B cell (primary cell): ENCODE results near the gene GPR176. TPM values are rescaled to one million over a fixed set of nuclear protein-coding genes. Genes with fewer than 3 reads are reported as not detected.

Source experiments
- ATAC-seq: fragments of 200-7000 bp; cut with Tn5 transposase; one replicate; pipeline ENCODE4 v1.10.0; 2021; ENCODE audit warnings: low read depth, mild to moderate bottlenecking, moderate number of reproducible peaks, moderate library complexity
- CTCF ChIA-PET: fragments of 350-600 bp; sonication (Branson Sonifier 250); formaldehyde crosslinking; loops from one replicate; lab custom pipeline; 2021; ENCODE audit warnings: antibody characterized with exemption, inconsistent platforms; lab: Charles Lee
- POLR2A ChIA-PET: fragments of 350-600 bp; sonication (Branson Sonifier 250); formaldehyde crosslinking; loops from one replicate; lab custom pipeline; 2021; ENCODE audit warnings: antibody characterized with exemption; lab: Charles Lee
- DNase-seq: peaks from one replicate; pipeline ENCODE4 v3.0.0; 2013
- H2AFZ ChIP-seq: 2 replicates; pipeline ENCODE4 v1.6.1; 2012; ENCODE audit warnings: mild to moderate bottlenecking, low read depth, low read length; ENCODE audit not compliant: insufficient read depth, poor library complexity, severe bottlenecking
- H3K27ac ChIP-seq, 2 donors: 1 replicate in 1 of 2; 2 replicates in 1 of 2; pipeline ENCODE4 v1.5.1; 2012 to 2013; ENCODE audit warnings: low read length in 2 of 2, mild to moderate bottlenecking in 2 of 2, moderate library complexity in 1 of 2
- H3K27me3 ChIP-seq, 4 experiments: fragments of 200-600 bp in 1 of 4; sonication (generic) in 1 of 4; replicated peaks in 1 of 4; 1 replicate in 2 of 4; 2 replicates in 2 of 4; pipeline versions ENCODE4 v1.6.1 to v1.7.0; 2013 to 2016; ENCODE audit warnings: low read length in 3 of 4, mild to moderate bottlenecking in 2 of 4, mixed read lengths in 1 of 4, moderate library complexity in 1 of 4; ENCODE audit not compliant: insufficient read depth in 4 of 4, control insufficient read depth in 3 of 4; ENCODE audit errors: control extremely low read depth in 1 of 4
- H3K36me3 ChIP-seq, 2 experiments: replicated peaks in 1 of 2; 1 replicate in 1 of 2; 2 replicates in 1 of 2; pipeline versions ENCODE4 v1.6.1 to v1.7.1; 2013; ENCODE audit warnings: low read length in 1 of 2; ENCODE audit not compliant: insufficient read depth in 2 of 2, control insufficient read depth in 1 of 2; ENCODE audit errors: control extremely low read depth in 1 of 2, extremely low read depth in 1 of 2
- H3K4me1 ChIP-seq, 2 donors: fragments of 200-600 bp in 1 of 2; sonication (generic) in 1 of 2; 1 replicate in 1 of 2; 2 replicates in 1 of 2; pipeline versions ENCODE4 v1.5.1 to v1.6.1; 2013 to 2017; ENCODE audit warnings: low read length in 2 of 2; ENCODE audit not compliant: control insufficient read depth in 2 of 2, insufficient read depth in 2 of 2
- H3K4me2 ChIP-seq: replicated peaks from 2 replicates; pipeline ENCODE3; 2012; ENCODE audit warnings: mild to moderate bottlenecking, low read depth, low read length; ENCODE audit not compliant: poor library complexity, severe bottlenecking
- H3K4me3 ChIP-seq, 5 experiments: fragments of 200-600 bp in 1 of 5; sonication (generic) in 1 of 5; 1 replicate in 3 of 5; 2 replicates in 2 of 5; pipeline versions ENCODE4 v1.5.1 to v1.7.0; 2011 to 2016; ENCODE audit warnings: low read length in 4 of 5, mild to moderate bottlenecking in 4 of 5, low read depth in 2 of 5, control low read depth in 1 of 5, moderate library complexity in 1 of 5; ENCODE audit not compliant: insufficient read depth in 1 of 5; ENCODE audit errors: control extremely low read depth in 1 of 5, extremely low read depth in 1 of 5
- H3K79me2 ChIP-seq: fragments of 200-600 bp; sonication (generic); one replicate; pipeline ENCODE4 v1.6.0; 2016; ENCODE audit warnings: low read length; ENCODE audit not compliant: control insufficient read depth, insufficient read depth
- H3K9ac ChIP-seq: fragments of 200-600 bp; sonication (generic); 2 replicates; pipeline ENCODE4 v1.6.1; 2017; ENCODE audit warnings: mild to moderate bottlenecking, low read length, moderate library complexity
- H3K9me3 ChIP-seq, 3 donors: one replicate each; pipeline versions ENCODE4 v1.6.1 to v1.7.1; 2013; ENCODE audit warnings: low read length in 2 of 3; ENCODE audit not compliant: control insufficient read depth in 2 of 3, insufficient read depth in 1 of 3; ENCODE audit errors: control extremely low read depth in 1 of 3
- H4K20me1 ChIP-seq: 2 replicates; pipeline ENCODE4 v1.6.0; 2012; ENCODE audit warnings: mild to moderate bottlenecking, low read length; ENCODE audit not compliant: insufficient read depth, control insufficient read depth, poor library complexity, severe bottlenecking
- H3K27ac Mint-ChIP-seq: one replicate; pipeline ENCODE4 v1.8.0; 2021; ENCODE audit warnings: mixed read lengths
- H3K27me3 Mint-ChIP-seq: one replicate; pipeline ENCODE4 v1.8.0; 2021; ENCODE audit warnings: mixed read lengths
- H3K4me1 Mint-ChIP-seq: one replicate; pipeline ENCODE4 v1.8.0; 2021; ENCODE audit warnings: mixed read lengths
- H3K4me3 Mint-ChIP-seq: one replicate; pipeline ENCODE4 v1.8.0; 2021; ENCODE audit warnings: mixed read lengths
- H3K9me3 Mint-ChIP-seq: one replicate; pipeline ENCODE4 v1.8.0; 2022; ENCODE audit warnings: mixed read lengths; ENCODE audit not compliant: insufficient read depth
- EZH2 ChIP-seq: IDR thresholded peaks from 2 replicates; pipeline ENCODE4 v1.6.1; 2012; ENCODE audit warnings: borderline replicate concordance, low read depth, mild to moderate bottlenecking, moderate library complexity, low read length; ENCODE audit not compliant: insufficient read depth, poor library complexity, severe bottlenecking
- WGBS: methylation state at CpG from one replicate; pipeline ENCODE4 v1.1.5; 2013; ENCODE audit warnings: missing lambda C conversion rate; ENCODE audit not compliant: insufficient coverage; 5-methylcytosine and 5-hydroxymethylcytosine counted together
- intact Hi-C: fragments of 100-400 bp; cut with micrococcal nuclease; formaldehyde crosslinking; loops from one replicate; pipeline ENCODE4 v1.10.0; 2022
- polyA plus RNA-seq: library from polyadenylated mRNA; depleted of rRNA; stranded (reverse); fragments of >200 nt; gene quantifications from 2 replicates; pipeline ENCODE4 v1.2.3, GENCODE V29; 2012
- total RNA-seq, 2 donors: library from RNA; stranded (reverse); fragments of 120-200 nt in 1 of 2; gene quantifications; 1 replicate in 1 of 2; 2 replicates in 1 of 2; pipeline versions ENCODE4 v1.2.3 to v1.2.4, GENCODE V29; 2013 to 2022
- TF ChIP-seq, protein P1 (sequence below): fragments of 200-600 bp; IDR thresholded peaks from one replicate; pipeline ENCODE4 v1.8.0; 2022; ENCODE audit warnings: antibody characterized with exemption, mild to moderate bottlenecking

Gene GPR176
- total and polyA plus RNA-seq, 2 donors (not counting 1 experiment from before 2014, with no cell fraction given): 0.07 to 0.30 TPM

GRCh38 chr15:39792844-39793335 lies 127.2 kb downstream of the GPR176 start:
- H3K4me1 Mint-ChIP-seq: no peaks in the 10 kb centered on the region
- Histone ChIP-seq H3K79me2 (no peaks in the 10 kb centered on the region), H3K27ac (no peak overlapping the region), H3K4me3 (no peak overlapping the region), H3K9me3 (no peaks in the 10 kb centered on the region), H3K36me3 (no peaks in the 10 kb centered on the region), H3K4me2 (no peak overlapping the region), H3K4me1 (no peaks in the 10 kb centered on the region), H3K27me3 (peaks cover 0 to 12% (median 6%) of the 10 kb centered on the region in 4 experiments), H4K20me1 (no peaks in the 10 kb centered on the region), H3K9ac (no peak overlapping the region), H2AFZ (no peak overlapping the region)
- TF ChIP-seq EZH2: no peak
- TF ChIP-seq, protein P1, sequence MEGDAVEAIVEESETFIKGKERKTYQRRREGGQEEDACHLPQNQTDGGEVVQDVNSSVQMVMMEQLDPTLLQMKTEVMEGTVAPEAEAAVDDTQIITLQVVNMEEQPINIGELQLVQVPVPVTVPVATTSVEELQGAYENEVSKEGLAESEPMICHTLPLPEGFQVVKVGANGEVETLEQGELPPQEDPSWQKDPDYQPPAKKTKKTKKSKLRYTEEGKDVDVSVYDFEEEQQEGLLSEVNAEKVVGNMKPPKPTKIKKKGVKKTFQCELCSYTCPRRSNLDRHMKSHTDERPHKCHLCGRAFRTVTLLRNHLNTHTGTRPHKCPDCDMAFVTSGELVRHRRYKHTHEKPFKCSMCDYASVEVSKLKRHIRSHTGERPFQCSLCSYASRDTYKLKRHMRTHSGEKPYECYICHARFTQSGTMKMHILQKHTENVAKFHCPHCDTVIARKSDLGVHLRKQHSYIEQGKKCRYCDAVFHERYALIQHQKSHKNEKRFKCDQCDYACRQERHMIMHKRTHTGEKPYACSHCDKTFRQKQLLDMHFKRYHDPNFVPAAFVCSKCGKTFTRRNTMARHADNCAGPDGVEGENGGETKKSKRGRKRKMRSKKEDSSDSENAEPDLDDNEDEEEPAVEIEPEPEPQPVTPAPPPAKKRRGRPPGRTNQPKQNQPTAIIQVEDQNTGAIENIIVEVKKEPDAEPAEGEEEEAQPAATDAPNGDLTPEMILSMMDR: no peak
- ChIA-PET CTCF (no interaction called here), POLR2A (no interaction called here)
- no peak overlapping the region for H3K27ac Mint-ChIP-seq
- H3K4me3 Mint-ChIP-seq: no peak overlapping the region
- 7% methylated on average over 2 of the region's 4 CpGs for WGBS
- DNase-seq (no peak), ATAC-seq (no peak)
- H3K27me3 Mint-ChIP-seq: peaks cover 33% of the 10 kb centered on the region
- intact Hi-C loops: no loop called here
- H3K9me3 Mint-ChIP-seq: no peaks in the 10 kb centered on the region

GRCh38 chr15:39792025-39792843 lies 127.8 kb downstream of the GPR176 start:
- no peak for DNase-seq
- Mint-ChIP-seq H3K27me3 (peaks cover 30% of the 10 kb centered on the region), H3K27ac (no peak overlapping the region), H3K9me3 (no peaks in the 10 kb centered on the region), H3K4me3 (no peak overlapping the region), H3K4me1 (no peaks in the 10 kb centered on the region)
- Histone ChIP-seq H2AFZ (no peak overlapping the region), H4K20me1 (no peaks in the 10 kb centered on the region), H3K4me2 (no peak overlapping the region), H3K36me3 (no peaks in the 10 kb centered on the region), H3K9ac (no peak overlapping the region), H3K9me3 (no peaks in the 10 kb centered on the region), H3K4me3 (no peak overlapping the region), H3K27ac (no peak overlapping the region), H3K79me2 (no peaks in the 10 kb centered on the region), H3K27me3 (peaks cover 0 to 12% (median 6%) of the 10 kb centered on the region in 4 experiments), H3K4me1 (no peaks in the 10 kb centered on the region)
- intact Hi-C loops: no loop called here
- CTCF ChIA-PET: no interaction called here
- POLR2A ChIA-PET: no interaction called here
- TF ChIP-seq EZH2: no peak
- TF ChIP-seq, protein P1: no peak
- no CpG with 5 or more reads among the region's 5 CpGs for WGBS
- no peak for ATAC-seq
